HUDEP-2 (cell line): Measurements from ENCODE around the gene TMEM132C.

Source experiments
- DNase-seq, 76 experiments: peaks; one replicate each; lab custom pipeline; 2025; ENCODE audit not compliant: unreplicated experiment in 76 of 76; lab: John Stamatoyannopoulos, UW

The TMEM132C gene

GRCh38 chr12:128745772-128746689 lies 479.1 kb downstream of the TMEM132C start:
- DNase-seq, result no peak

DNA sequence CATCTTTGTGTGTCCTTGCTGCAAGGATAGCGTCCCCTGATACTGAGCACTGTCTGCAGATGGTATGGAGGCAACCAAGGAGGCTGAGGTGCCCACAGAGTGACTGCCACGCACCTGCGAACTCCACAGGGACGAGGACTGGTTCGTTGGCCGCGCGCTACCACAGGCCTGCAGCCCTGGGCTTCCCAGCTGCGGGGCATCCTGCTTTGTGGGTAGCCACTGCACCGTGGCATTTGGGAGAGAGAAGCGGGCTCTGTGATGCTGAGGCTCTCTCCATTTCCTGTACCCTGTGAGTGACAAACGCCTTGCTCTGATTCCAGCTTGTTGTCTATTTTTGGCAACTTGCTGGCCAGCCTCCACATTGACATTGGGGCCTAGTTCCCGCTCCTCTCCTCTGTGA lies 480.5 kb downstream of the TMEM132C start:
- no peak for DNase-seq

- DNase-seq, result no peak
Measured at GRCh38 chr12:128752386-128752785, 485.4 kb downstream of the TMEM132C start.

GRCh38 chr12:128753438-128753837 lies 486.5 kb downstream of the TMEM132C start:
- DNase-seq, result no peak

GRCh38 chr12:128754275-128754674 lies 487.3 kb downstream of the TMEM132C start:
- no peak for DNase-seq

DNA sequence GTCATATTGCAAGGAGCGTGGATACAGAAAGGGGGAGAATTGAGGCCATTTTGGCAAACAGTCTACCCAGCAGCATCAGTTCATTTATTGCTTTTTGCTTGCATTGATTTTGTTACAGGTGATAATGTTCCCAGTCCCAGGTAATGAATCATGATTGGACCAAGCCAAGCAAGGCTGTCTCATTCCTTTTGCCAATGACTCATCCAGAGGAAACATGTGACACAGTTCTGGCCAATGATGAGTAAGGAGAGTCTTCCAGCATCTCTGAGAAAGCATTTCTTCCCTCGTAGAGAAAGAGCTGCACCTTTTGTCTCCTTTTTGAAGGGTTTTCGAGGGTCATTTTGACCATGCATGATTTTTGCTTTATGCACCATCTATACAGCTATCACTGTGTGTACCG lies 488.6 kb downstream of the TMEM132C start:
- DNase-seq, result no peak
